ENCODE measurements around the gene CD9. TPM values are rescaled to one million over a fixed set of nuclear protein-coding genes. Genes with fewer than 3 reads are reported as not detected.

CD9 gene
- total RNA-seq, 4 donors from 2014 or later: 464 to 1,007 (median 773) TPM

GRCh38 chr12:6273541-6274230 is 73.5 kb downstream of the CD9 start:
- peak overlapping the region; percentile 83 to 88 (median 88) for H3K27ac ChIP-seq
- H3K27me3 ChIP-seq: no peaks in the 10 kb centered on the region
- intact Hi-C loops (cut with DNase I): no loop called here
- no peak for DNase-seq
- 39 to 45% methylated on average over 5 to 7 of the region's 9 CpGs for WGBS, 2 donors
- peaks cover 22 to 76% (median 29%) of the 10 kb centered on the region in 3 donors for H3K4me1 ChIP-seq
- H3K9me3 ChIP-seq: no peaks in the 10 kb centered on the region
- no peak overlapping the region for H3K4me3 ChIP-seq
- no peak for TF ChIP-seq CTCF (IDR thresholded peaks at IDR 0.05)
- no peak for TF ChIP-seq POLR2A (IDR thresholded peaks at IDR 0.05)
- no peaks in the 10 kb centered on the region for H3K36me3 ChIP-seq

GRCh38 chr12:6274231-6275221 is 74.3 kb downstream of the CD9 start:
- H3K27ac ChIP-seq: peak overlapping the region; percentile 83 to 88 (median 88)
- no peaks in the 10 kb centered on the region for H3K36me3 ChIP-seq
- peaks cover 30 to 76% (median 37%) of the 10 kb centered on the region in 3 donors for H3K4me1 ChIP-seq
- DNase-seq: no peak
- H3K4me3 ChIP-seq: no peak overlapping the region
- 76 to 82% methylated on average over 8 to 11 of the region's 12 CpGs for WGBS, 2 donors
- no peaks in the 10 kb centered on the region for H3K27me3 ChIP-seq
- no peaks in the 10 kb centered on the region for H3K9me3 ChIP-seq
- no peak for TF ChIP-seq CTCF (IDR thresholded peaks at IDR 0.05)
- no peak for TF ChIP-seq POLR2A (IDR thresholded peaks at IDR 0.05)
- intact Hi-C loops (cut with DNase I): loop anchor here (5.0 kb wide), 1 partner anchor 42 kb away; no protein-coding TSS in a partner anchor

GRCh38 chr12:6275928-6276887 is 76.0 kb downstream of the CD9 start:
- H3K27ac ChIP-seq: peak overlapping the region; percentile 92 to 99 (median 96)
- peaks cover 43 to 91% (median 45%) of the 10 kb centered on the region in 3 donors for H3K4me1 ChIP-seq
- no peak overlapping the region for H3K4me3 ChIP-seq
- H3K27me3 ChIP-seq: no peaks in the 10 kb centered on the region
- H3K36me3 ChIP-seq: no peaks in the 10 kb centered on the region
- no peaks in the 10 kb centered on the region for H3K9me3 ChIP-seq
- TF ChIP-seq CTCF (IDR thresholded peaks at IDR 0.05) (no peak), POLR2A (IDR thresholded peaks at IDR 0.05) (no peak)
- intact Hi-C loops (cut with DNase I): loop anchor here (5.0 kb wide), 1 partner anchor 44 kb away; no protein-coding TSS in a partner anchor
- 63 to 70% methylated on average over 9 to 15 of the region's 16 CpGs for WGBS, 2 donors
- no peak for DNase-seq

GRCh38 chr12:6276956-6277620 is 76.9 kb downstream of the CD9 start:
- no peak overlapping the region for H3K4me3 ChIP-seq
- no peaks in the 10 kb centered on the region for H3K36me3 ChIP-seq
- no peaks in the 10 kb centered on the region for H3K27me3 ChIP-seq
- H3K9me3 ChIP-seq: no peaks in the 10 kb centered on the region
- intact Hi-C loops (cut with DNase I): loop anchor here (5.0 kb wide), 1 partner anchor 45 kb away; no protein-coding TSS in a partner anchor
- H3K27ac ChIP-seq: peak overlapping the region; percentile 92 to 99 (median 96)
- WGBS, 2 donors: 58 to 62% methylated on average over 7 of the region's 7 CpGs
- TF ChIP-seq POLR2A (IDR thresholded peaks at IDR 0.05) (no peak), CTCF (IDR thresholded peaks at IDR 0.05) (peak in 2 of 6 experiments; percentile 12 to 45)
- H3K4me1 ChIP-seq: peaks cover 43 to 87% (median 45%) of the 10 kb centered on the region in 3 donors
- no peak for DNase-seq

Data from esophagus squamous epithelium (tissue), 5 donors.